SK-N-SH treated with all-trans-retinoic acid at 6 μM for 48 hours (cell line): ENCODE results near the gene PLD5.
"Not testable (repeated sequence)": the region's sequence is repeated elsewhere in the genome, so short reads cannot be mapped to it uniquely, and the experiment has no call there.

Source experiments
- ATAC-seq: fragments of 200-7000 bp; cut with Tn5 transposase; 3 replicates; pipeline ENCODE4 v1.9.1; 2020; ENCODE audit warnings: mild to moderate bottlenecking, moderate library complexity
- ARNTL ChIP-seq: fragments of 450-650 bp; formaldehyde crosslinking; IDR thresholded peaks from 2 replicates; pipeline ENCODE4 v1.5.0; 2020; ENCODE audit warnings: low read depth, mild to moderate bottlenecking, moderate library complexity, borderline replicate concordance
- BACH2 ChIP-seq: fragments of 250-450 bp; sonication (Bioruptor Pico); IDR thresholded peaks from 2 replicates; pipeline ENCODE4 v1.9.0; 2021; ENCODE audit warnings: mild to moderate bottlenecking, borderline replicate concordance
- CREB5 ChIP-seq: fragments of 250-450 bp; sonication (Bioruptor Pico); IDR thresholded peaks from 2 replicates; pipeline ENCODE4 v1.5.1; 2020; ENCODE audit warnings: low read depth, mild to moderate bottlenecking, moderate library complexity
- CSDC2 ChIP-seq: fragments of 250-450 bp; sonication (Bioruptor Pico); IDR thresholded peaks from 2 replicates; pipeline ENCODE4 v1.5.0; 2020; ENCODE audit warnings: mild to moderate bottlenecking, moderate library complexity
- CSRNP3 ChIP-seq: fragments of 250-450 bp; sonication (Bioruptor Pico); IDR thresholded peaks from 2 replicates; pipeline ENCODE4 v1.5.1; 2021; ENCODE audit warnings: mild to moderate bottlenecking, moderate library complexity
- GLIS3 ChIP-seq: fragments of 250-450 bp; sonication (Bioruptor Pico); IDR thresholded peaks from 2 replicates; pipeline ENCODE4 v1.5.0; 2020; ENCODE audit warnings: mild to moderate bottlenecking, moderate library complexity
- ISL1 ChIP-seq: fragments of 250-450 bp; sonication (Bioruptor Pico); IDR thresholded peaks from 2 replicates; pipeline ENCODE4 v2.1.2; 2022; ENCODE audit warnings: mild to moderate bottlenecking, moderate library complexity
- PATZ1 ChIP-seq: fragments of 250-450 bp; sonication (Bioruptor Pico); IDR thresholded peaks from 2 replicates; pipeline ENCODE4 v1.8.0; 2020; ENCODE audit warnings: mild to moderate bottlenecking, moderate library complexity, borderline replicate concordance
- POU6F1 ChIP-seq: fragments of 250-450 bp; sonication (Bioruptor Pico); IDR thresholded peaks from 2 replicates; pipeline ENCODE4 v1.8.0; 2021; ENCODE audit warnings: low read depth, mild to moderate bottlenecking, moderate library complexity, borderline replicate concordance
- PPARA ChIP-seq: fragments of 250-450 bp; sonication (Bioruptor Pico); IDR thresholded peaks from 2 replicates; pipeline ENCODE4 v1.5.0; 2020; ENCODE audit warnings: mild to moderate bottlenecking, borderline replicate concordance
- RARB ChIP-seq: fragments of 250-450 bp; sonication (Bioruptor Pico); IDR thresholded peaks from 2 replicates; pipeline ENCODE4 v1.8.0; 2021; ENCODE audit warnings: mild to moderate bottlenecking, moderate library complexity
- SNAI2 ChIP-seq: fragments of 250-450 bp; sonication (Bioruptor Pico); IDR thresholded peaks from 2 replicates; pipeline ENCODE4 v1.5.0; 2020; ENCODE audit warnings: mild to moderate bottlenecking, moderate library complexity
- TCF4 ChIP-seq: fragments of 250-450 bp; sonication (Bioruptor Pico); IDR thresholded peaks from 2 replicates; pipeline ENCODE4 v1.8.0; 2021; ENCODE audit warnings: mild to moderate bottlenecking, moderate library complexity, borderline replicate concordance
- TSHZ2 ChIP-seq: fragments of 250-450 bp; sonication (Bioruptor Pico); IDR thresholded peaks from 2 replicates; pipeline ENCODE4 v1.5.0; 2020; ENCODE audit warnings: mild to moderate bottlenecking, moderate library complexity
- ZNF565 ChIP-seq: fragments of 450-650 bp; formaldehyde crosslinking; conservative IDR thresholded peaks from 2 replicates; pipeline ENCODE4 v1.5.0; 2020; ENCODE audit warnings: low read depth, mild to moderate bottlenecking, moderate library complexity
- ZNF70 ChIP-seq: fragments of 450-650 bp; formaldehyde crosslinking; IDR thresholded peaks from 2 replicates; pipeline ENCODE4 v1.5.0; 2020; ENCODE audit warnings: mild to moderate bottlenecking, moderate library complexity
- ZNF8 ChIP-seq: fragments of 450-650 bp; formaldehyde crosslinking; IDR thresholded peaks from 2 replicates; pipeline ENCODE4 v1.5.0; 2020; ENCODE audit warnings: mild to moderate bottlenecking, moderate library complexity

The PLD5 gene

GRCh38 chr1:242398351-242398750 lies 126.1 kb downstream of the PLD5 start:
- TF ChIP-seq ARNTL (CRISPR knock-in tag), result no peak
- TF ChIP-seq TSHZ2, result no peak
- no peak for TF ChIP-seq CREB5 (CRISPR knock-in tag)
- TF ChIP-seq RARB (CRISPR knock-in tag), result no peak
- TF ChIP-seq CSDC2 (CRISPR knock-in tag), result no peak
- no peak for TF ChIP-seq ZNF565
- TF ChIP-seq PPARA (CRISPR knock-in tag), result no peak
- TF ChIP-seq ISL1 (CRISPR knock-in tag), result no peak
- TF ChIP-seq POU6F1 (CRISPR knock-in tag), result no peak
- TF ChIP-seq TCF4 (CRISPR knock-in tag), result no peak
- no peak for TF ChIP-seq PATZ1 (CRISPR knock-in tag)
- no peak for TF ChIP-seq GLIS3
- no peak for ATAC-seq

GRCh38 chr1:242391896-242392295 lies 132.6 kb downstream of the PLD5 start:
- no peak for ATAC-seq
- no peak for TF ChIP-seq TSHZ2
- no peak for TF ChIP-seq ISL1 (CRISPR knock-in tag)
- no peak for TF ChIP-seq CSDC2 (CRISPR knock-in tag)
- no peak for TF ChIP-seq BACH2
- TF ChIP-seq SNAI2 (CRISPR knock-in tag), result no peak
- TF ChIP-seq, all 23 proteins: peak for 0

- not testable (repeated sequence) for ATAC-seq
Measured at GRCh38 chr1:242376121-242376520, 148.4 kb downstream of the PLD5 start.

GRCh38 chr1:242350446-242350845 lies 174.1 kb downstream of the PLD5 start:
- ATAC-seq, result not testable (repeated sequence)

GRCh38 chr1:242349636-242350035 lies 174.9 kb downstream of the PLD5 start:
- ATAC-seq, result no peak
- no peak for TF ChIP-seq ZNF70 (CRISPR knock-in tag)
- TF ChIP-seq POU6F1 (CRISPR knock-in tag), result no peak
- TF ChIP-seq GLIS3, result no peak
- TF ChIP-seq ARNTL (CRISPR knock-in tag), result no peak
- TF ChIP-seq CSRNP3 (CRISPR knock-in tag), result no peak
- no peak for TF ChIP-seq ZNF565
- no peak for TF ChIP-seq ZNF8 (CRISPR knock-in tag)
- no peak for TF ChIP-seq PPARA (CRISPR knock-in tag)

- ATAC-seq, result not testable (repeated sequence)
Measured at GRCh38 chr1:242330865-242331264, 193.6 kb downstream of the PLD5 start.

GRCh38 chr1:242327381-242327780 lies 197.1 kb downstream of the PLD5 start:
- ATAC-seq, result not testable (repeated sequence)
